HEK293T (cell line): ENCODE data around the gene SGMS1.

ENCODE experiments used
- LEF1 ChIP-seq: fragments of 450-650 bp; IDR thresholded peaks from 2 replicates; pipeline ENCODE4 v1.6.1; 2017; ENCODE audit warnings: mild to moderate bottlenecking, borderline replicate concordance
- SUZ12 ChIP-seq: fragments of 450-650 bp; IDR thresholded peaks from 2 replicates; pipeline ENCODE4 v1.6.1; 2016; ENCODE audit warnings: mild to moderate bottlenecking
- ZNF384 ChIP-seq: fragments of 450-650 bp; IDR thresholded peaks from 2 replicates; pipeline ENCODE4 v1.6.1; 2016

GRCh38 chr10:50469778-50470193 is 154.0 kb downstream of the SGMS1 start:
- TF ChIP-seq ZNF384 (no peak), SUZ12 (no peak), LEF1 (no peak)
